Ovary (tissue), 9 donors: Measurements from ENCODE around the gene FGFR1OP2. TPM values are rescaled to one million over a fixed set of nuclear protein-coding genes. Genes with fewer than 3 reads are reported as not detected.

ENCODE experiments used
- DNase-seq, 5 donors: peaks; one replicate each; pipeline ENCODE4 v3.0.0-alpha.2; 2019 to 2020
- H3K27ac ChIP-seq, 2 donors: fragments of 200-600 bp; one replicate each; pipeline versions ENCODE4 v1.5.1 to v1.8.0; 2019 to 2022
- H3K27me3 ChIP-seq: fragments of 200-600 bp; one replicate; pipeline ENCODE4 v1.8.0; 2022
- H3K36me3 ChIP-seq: fragments of 200-600 bp; sonication (generic); one replicate; pipeline ENCODE4 v1.5.1; 2019
- H3K4me1 ChIP-seq: one replicate; pipeline ENCODE4 v1.8.1; 2013; ENCODE audit warnings: mild to moderate bottlenecking, moderate library complexity; ENCODE audit not compliant: insufficient read depth
- H3K4me3 ChIP-seq: fragments of 200-600 bp; sonication (generic); one replicate; pipeline ENCODE4 v1.5.1; 2017
- H3K9me3 ChIP-seq, 2 donors: fragments of 200-600 bp in 1 of 2; sonication (generic) in 1 of 2; one replicate each; pipeline versions ENCODE4 v1.5.1 to v1.8.1; 2013 to 2019; ENCODE audit warnings: mild to moderate bottlenecking in 1 of 2, moderate library complexity in 1 of 2
- CTCF ChIP-seq, 3 donors: fragments of 450-650 bp in 2 of 3; fragments of 200-600 bp in 1 of 3; IDR thresholded peaks; one replicate each; pipeline versions ENCODE4 v1.5.1 to v1.8.0; 2016 to 2022; ENCODE audit warnings: antibody characterized with exemption in 3 of 3, mild to moderate bottlenecking in 1 of 3
- EP300 ChIP-seq: sonication (generic); formaldehyde crosslinking; IDR thresholded peaks from one replicate; pipeline ENCODE4 v1.6.1; 2017; ENCODE audit warnings: antibody characterized with exemption
- POLR2A ChIP-seq: fragments of 450-650 bp; IDR thresholded peaks from one replicate; pipeline ENCODE4 v1.6.1; 2017; ENCODE audit warnings: antibody characterized with exemption, mild to moderate bottlenecking, moderate library complexity
- WGBS, 3 donors: extraction: QIAGEN DNeasy Blood & Tissue Kit in 1 of 3; methylation state at CpG; one replicate each; pipeline versions ENCODE4 v1.1.5 to v1.1.7; 2013 to 2017; 5-methylcytosine and 5-hydroxymethylcytosine counted together
- intact Hi-C, 4 donors: fragments of 100-400 bp; cut with DNase I; formaldehyde crosslinking; loops; one replicate each; pipeline versions ENCODE4 v1.11.0 to v1.15.1; 2022 to 2023
- polyA plus RNA-seq, 2 donors: library from polyadenylated mRNA; stranded (reverse); fragments of 200-250 nt in 1 of 2; fragments of 350-450 nt in 1 of 2; fragmentation: Illumina TruSeq in 1 of 2; extraction: RNeasy Lipid Tissue Mini Kit (QIAGEN cat#74804) in 1 of 2; gene quantifications; one replicate each; pipeline ENCODE4 v1.2.3, GENCODE V29; 2013 to 2014
- total RNA-seq, 7 donors: library from RNA; depleted of rRNA in 2 of 7; stranded (reverse); fragments of >200 nt in 2 of 7; fragmentation: NEBNext Ultra II Directional in 3 of 7; extraction: Animal tissue kit (Norgen Biotek cat#: 25700) in 3 of 7; gene quantifications; one replicate each; pipeline versions ENCODE4 v1.1.0 to v1.2.4, GENCODE V29; 2016 to 2023
- donor health status: DM: no; HTN: no; CAD: no; lungs with moderate emphysema.
- donor health status: DM: no; HTN: no; CAD: no.
- donor health status: Bipolar disorder and iron deficiency.
- donor health status: DM: yes; HTN: yes; CAD: no.
- donor health status: DM: no; HTN: no; CAD: no.
- donor health status: DM: yes; HTN: yes; CAD: no.

FGFR1OP2 gene
- total and polyA plus RNA-seq, 9 donors = 48.7 to 150 (median 76.4) TPM

GRCh38 chr12:26935636-26936378 lies 2.5 kb upstream of the FGFR1OP2 start:
- TF ChIP-seq EP300 (no peak), POLR2A (no peak), CTCF (IDR thresholded peaks at IDR 0.05) (no peak)
- H3K4me3 ChIP-seq = no peak overlapping the region
- H3K27ac ChIP-seq = no peak overlapping the region
- no peaks in the 10 kb centered on the region for H3K36me3 ChIP-seq
- no peaks in the 10 kb centered on the region for H3K27me3 ChIP-seq
- no peak for DNase-seq
- WGBS, 3 donors = 78 to 84% (median 83%) methylated on average over 7 of the region's 7 CpGs
- H3K4me1 ChIP-seq = no peaks in the 10 kb centered on the region
- no peaks in the 10 kb centered on the region for H3K9me3 ChIP-seq
- intact Hi-C loops = loop anchor here in 2 of 4 donors (5.0 to 10.0 kb wide), 2 partner anchors 76 to 79 kb away; partner anchors contain the start of gene TM7SF3 (in 2 of the 2)

- no peaks in the 10 kb centered on the region for H3K9me3 ChIP-seq
- peak overlapping the region; percentile 98 for H3K4me3 ChIP-seq
- no peak for DNase-seq
- peaks cover under 1% of the 10 kb centered on the region for H3K4me1 ChIP-seq
- no peaks in the 10 kb centered on the region for H3K36me3 ChIP-seq
- TF ChIP-seq CTCF (IDR thresholded peaks at IDR 0.05) (no peak), EP300 (no peak)
- intact Hi-C loops = loop anchor here in 2 of 4 donors (5.0 to 10.0 kb wide), 2 partner anchors 76 to 78 kb away; partner anchors contain the start of gene TM7SF3 (in 2 of the 2)
- WGBS, 3 donors = 12 to 14% (median 13%) methylated on average over 8 of the region's 8 CpGs
- peak overlapping the region in 1 of 2 donors; percentile 93 for H3K27ac ChIP-seq
- no peaks in the 10 kb centered on the region for H3K27me3 ChIP-seq
Observed at GRCh38 chr12:26936559-26937442, 1.5 kb upstream of the FGFR1OP2 start.

GRCh38 chr12:26937443-26937862 lies 817 bp upstream of the FGFR1OP2 start:
- H3K27ac ChIP-seq = peak overlapping the region; percentile 93 to 96
- no peak for DNase-seq
- intact Hi-C loops = loop anchor here in 2 of 4 donors (5.0 to 10.0 kb wide), 2 partner anchors 75 to 77 kb away; partner anchors contain the start of gene TM7SF3 (in 2 of the 2)
- H3K9me3 ChIP-seq = no peaks in the 10 kb centered on the region
- no peak for TF ChIP-seq CTCF (IDR thresholded peaks at IDR 0.05)
- no peak for TF ChIP-seq POLR2A
- no peak for TF ChIP-seq EP300
- peaks cover 4% of the 10 kb centered on the region for H3K4me1 ChIP-seq
- no peaks in the 10 kb centered on the region for H3K27me3 ChIP-seq
- WGBS, 3 donors = 0 to 1% (median 1%) methylated on average over 10 of the region's 10 CpGs
- H3K36me3 ChIP-seq = no peaks in the 10 kb centered on the region
- H3K4me3 ChIP-seq = peak overlapping the region; percentile 98

GRCh38 chr12:26938701-26939062 lies 412 bp downstream of the FGFR1OP2 start:
- Histone ChIP-seq H3K4me3 (peak overlapping the region; percentile 98), H3K4me1 (peaks cover 5% of the 10 kb centered on the region), H3K27me3 (no peaks in the 10 kb centered on the region), H3K27ac (peak overlapping the region; percentile 93 to 96), H3K36me3 (no peaks in the 10 kb centered on the region), H3K9me3 (no peaks in the 10 kb centered on the region)
- intact Hi-C loops = loop anchor here in 2 of 4 donors (5.0 to 10.0 kb wide), 2 partner anchors 74 to 76 kb away; partner anchors contain the start of gene TM7SF3 (in 2 of the 2)
- WGBS, 3 donors = 0 to 1% (median 0%) methylated on average over 28 of the region's 28 CpGs
- no peak for DNase-seq
- TF ChIP-seq POLR2A = no peak
- TF ChIP-seq CTCF (IDR thresholded peaks at IDR 0.05) = no peak
- no peak for TF ChIP-seq EP300
